Skeletal muscle cell (primary cell): ENCODE data around the gene MEIOC.
A peak's percentile ranks its signal among the peaks of the same experiment; 100 is the strongest.
"Not testable (repeated sequence)": the region's sequence is repeated elsewhere in the genome, so short reads cannot be mapped to it uniquely, and the experiment has no call there.

Source experiments
- DNase-seq: peaks from one replicate; pipeline ENCODE4 v3.0.0-alpha.2; 2010; ENCODE audit warnings: low read depth
- H3K4me3 ChIP-seq: 2 replicates; pipeline ENCODE4 v1.5.1; 2011; ENCODE audit warnings: low read depth, mild to moderate bottlenecking, control low read depth, low read length, moderate library complexity

MEIOC gene

GRCh38 chr17:44655983-44656710, at the start of gene MEIOC:
Gene MEIOC, plus strand, starts transcription at chr17:44656468. Its CDS starts 146 bp downstream, at chr17:44656614.
- peak within 1 kb of the TSS; percentile 32 for H3K4me3 ChIP-seq

GRCh38 chr17:44606658-44607057, 49.6 kb upstream of the MEIOC start:
- H3K4me3 ChIP-seq: no peak overlapping the region
- no peak for DNase-seq

More at GRCh38 chr17:44655983-44656710, at the start of gene MEIOC:
- no peak for DNase-seq

GRCh38 chr17:44607836-44608690, 48.2 kb upstream of the MEIOC start:
- peak; percentile 22 for DNase-seq
- no peak overlapping the region for H3K4me3 ChIP-seq

GRCh38 chr17:44608727-44609435, 47.4 kb upstream of the MEIOC start:
- DNase-seq: no peak
- no peak overlapping the region for H3K4me3 ChIP-seq

GRCh38 chr17:44610331-44610730, 45.9 kb upstream of the MEIOC start:
- H3K4me3 ChIP-seq: no peak overlapping the region
- DNase-seq: no peak

GRCh38 chr17:44610871-44611270, 45.4 kb upstream of the MEIOC start:
- H3K4me3 ChIP-seq: no peak overlapping the region
- DNase-seq: no peak

GRCh38 chr17:44614862-44615261, 41.4 kb upstream of the MEIOC start:
- no peak overlapping the region for H3K4me3 ChIP-seq
- no peak for DNase-seq

GRCh38 chr17:44618652-44619051, 37.6 kb upstream of the MEIOC start:
- not testable (repeated sequence) for DNase-seq, H3K4me3 ChIP-seq

- H3K4me3 ChIP-seq: no peak overlapping the region
- no peak for DNase-seq
Measured at GRCh38 chr17:44623070-44623725, 33.1 kb upstream of the MEIOC start.

- no peak overlapping the region for H3K4me3 ChIP-seq
- no peak for DNase-seq
Measured at GRCh38 chr17:44627513-44628242, 28.6 kb upstream of the MEIOC start.

GRCh38 chr17:44628243-44629188, 27.8 kb upstream of the MEIOC start:
- DNase-seq: no peak
- H3K4me3 ChIP-seq: no peak overlapping the region

GRCh38 chr17:44629314-44629713, 27.0 kb upstream of the MEIOC start:
- no peak for DNase-seq
- H3K4me3 ChIP-seq: no peak overlapping the region

GRCh38 chr17:44630703-44631102, 25.6 kb upstream of the MEIOC start:
- DNase-seq: no peak
- H3K4me3 ChIP-seq: no peak overlapping the region

GRCh38 chr17:44633998-44634397, 22.3 kb upstream of the MEIOC start:
- no peak for DNase-seq
- H3K4me3 ChIP-seq: no peak overlapping the region

- H3K4me3 ChIP-seq, DNase-seq: not testable (repeated sequence)
Measured at GRCh38 chr17:44634401-44634800, 21.9 kb upstream of the MEIOC start.

- no peak overlapping the region for H3K4me3 ChIP-seq
- DNase-seq: peak; percentile 32
Measured at GRCh38 chr17:44636562-44636961, 19.7 kb upstream of the MEIOC start.

- H3K4me3 ChIP-seq: no peak overlapping the region
- no peak for DNase-seq
Measured at GRCh38 chr17:44637066-44637465, 19.2 kb upstream of the MEIOC start.

GRCh38 chr17:44642834-44643233, 13.4 kb upstream of the MEIOC start:
- DNase-seq: no peak
- no peak overlapping the region for H3K4me3 ChIP-seq
